Endometrial microvascular endothelial cells (primary cell): ENCODE results near the gene GUK1. TPM values are rescaled to one million over a fixed set of nuclear protein-coding genes. Genes with fewer than 3 reads are reported as not detected.

ENCODE experiments used
- in situ Hi-C: cut with HindIII; loops from 2 replicates; pipeline ENCODE4 v1.10.0; 2017; ENCODE audit warnings: low sequenced_read_pairs, low pct_unique_long_range_greater_than_20kb; ENCODE audit errors: inconsistent ontology term
- total RNA-seq: library from RNA; depleted of rRNA; stranded (reverse); fragments of >200 nt; gene quantifications from one replicate; pipeline ENCODE4 v1.2.3, GENCODE V29; 2015; ENCODE audit errors: inconsistent ontology term

The GUK1 gene
- total RNA-seq, 1 donor from 2014 or later, result 265 TPM

DNA sequence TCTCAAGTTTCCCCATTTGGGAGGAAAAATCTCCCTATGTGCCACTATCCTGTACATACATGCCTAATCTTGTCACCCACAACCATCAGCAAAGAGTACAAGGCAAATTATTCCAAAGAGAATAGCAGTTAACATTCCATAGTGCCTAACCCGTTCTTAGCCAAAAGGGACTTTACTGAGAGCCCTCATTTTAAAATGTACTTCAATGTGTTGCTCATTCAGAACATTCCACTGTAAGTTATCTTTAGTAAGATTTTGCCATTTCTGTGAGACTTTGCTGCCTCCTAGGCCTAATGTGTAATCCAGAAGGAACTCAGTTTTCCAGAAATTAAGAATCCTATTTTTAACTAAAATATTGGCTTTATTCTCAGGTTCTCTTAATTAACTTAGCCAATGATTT is 19.7 kb upstream of the GUK1 start:
- in situ Hi-C loops, result no loop called here

DNA sequence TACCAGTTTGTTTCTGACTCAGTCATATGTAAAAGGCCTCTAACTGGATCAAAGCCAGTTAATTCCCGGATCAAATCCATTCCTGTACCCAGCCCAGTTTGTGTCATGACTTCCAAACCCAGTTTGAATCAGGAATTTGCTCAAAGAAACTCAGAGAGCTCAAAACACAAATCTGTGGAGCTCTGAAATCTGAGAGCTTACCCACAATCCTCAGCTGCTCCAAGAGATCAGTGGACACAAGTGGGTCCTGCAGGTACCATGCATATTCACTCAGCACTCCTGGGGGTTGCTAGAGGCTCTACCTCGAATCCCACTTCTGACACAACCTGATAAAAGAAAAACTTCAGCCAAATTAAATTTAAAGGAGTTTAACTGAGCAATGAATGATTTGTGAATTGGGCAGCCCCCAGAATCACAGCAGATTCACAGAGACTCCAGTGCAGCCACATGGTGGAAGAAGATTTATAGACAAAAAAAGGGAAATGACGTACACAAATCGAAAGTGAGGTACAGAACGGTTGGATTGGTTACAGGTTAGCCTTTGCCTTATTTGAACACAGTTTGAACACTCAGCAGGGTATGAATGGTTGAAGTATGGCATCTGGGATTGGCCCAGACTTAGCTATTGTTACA is 19.1 kb upstream of the GUK1 start:
- in situ Hi-C loops, result no loop called here

DNA sequence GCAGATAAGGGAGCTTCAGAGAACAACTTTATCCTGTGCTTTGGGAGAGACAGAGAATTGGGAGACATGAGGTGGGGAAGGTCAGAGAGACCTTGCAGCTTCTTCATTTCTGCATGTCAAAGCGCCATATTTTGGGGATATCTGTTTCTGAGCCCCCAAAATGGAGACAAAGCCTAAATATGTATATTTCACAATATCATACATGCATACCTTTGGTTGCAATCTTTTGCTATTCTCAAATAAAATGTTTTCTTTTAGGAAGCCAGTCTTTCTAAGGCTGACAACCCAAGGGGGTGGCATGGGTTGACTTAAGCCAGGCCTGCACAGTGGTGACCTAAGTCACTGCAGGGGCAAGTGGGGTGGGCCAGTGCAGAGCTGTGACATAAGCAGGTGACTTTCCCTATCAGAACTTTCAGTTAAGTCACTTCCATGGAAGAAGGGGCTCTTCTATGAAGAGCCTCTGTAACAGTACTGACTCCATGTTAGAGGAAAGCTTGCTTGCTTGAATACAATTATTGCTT is 17.1 kb upstream of the GUK1 start:
- in situ Hi-C loops, result no loop called here

DNA sequence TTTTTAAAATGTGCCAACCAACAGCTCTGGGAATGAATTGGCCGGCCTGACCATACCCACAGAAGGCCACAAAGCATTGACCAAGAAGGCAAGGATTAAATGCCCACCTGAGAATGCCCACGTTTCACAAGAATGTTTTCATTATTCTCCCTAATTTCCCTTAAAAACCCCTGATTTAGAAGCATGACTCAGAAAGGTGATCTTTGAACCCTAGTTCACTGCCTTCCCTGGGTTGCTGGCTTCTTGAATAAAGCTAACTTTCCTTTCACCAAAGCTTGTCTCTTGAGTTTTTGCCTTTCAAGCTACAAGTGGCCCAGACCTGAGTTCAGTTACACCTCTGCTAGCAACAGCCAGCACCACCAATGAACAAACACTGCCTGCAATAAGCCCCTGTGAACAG is 16.6 kb upstream of the GUK1 start:
- in situ Hi-C loops, result no loop called here

DNA sequence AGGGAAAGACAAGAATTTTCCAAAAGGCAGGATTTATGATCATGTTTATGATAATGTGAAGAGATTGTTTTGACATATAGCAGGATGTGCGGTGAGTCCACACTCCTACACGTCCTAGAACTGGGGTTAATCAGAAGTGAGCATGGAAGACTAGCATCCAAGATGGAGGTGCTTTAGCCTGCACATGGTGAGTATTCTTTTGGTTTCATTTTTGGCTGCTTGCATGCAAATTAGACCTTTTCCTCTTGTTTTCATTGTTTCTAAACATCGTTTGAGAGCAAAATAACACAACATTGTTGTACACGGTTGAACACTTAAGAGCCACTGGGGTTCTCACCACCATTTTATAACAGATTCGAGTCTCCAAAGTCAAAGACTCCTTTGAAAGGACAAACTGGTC is 14.9 kb upstream of the GUK1 start:
- in situ Hi-C loops, result no loop called here

DNA sequence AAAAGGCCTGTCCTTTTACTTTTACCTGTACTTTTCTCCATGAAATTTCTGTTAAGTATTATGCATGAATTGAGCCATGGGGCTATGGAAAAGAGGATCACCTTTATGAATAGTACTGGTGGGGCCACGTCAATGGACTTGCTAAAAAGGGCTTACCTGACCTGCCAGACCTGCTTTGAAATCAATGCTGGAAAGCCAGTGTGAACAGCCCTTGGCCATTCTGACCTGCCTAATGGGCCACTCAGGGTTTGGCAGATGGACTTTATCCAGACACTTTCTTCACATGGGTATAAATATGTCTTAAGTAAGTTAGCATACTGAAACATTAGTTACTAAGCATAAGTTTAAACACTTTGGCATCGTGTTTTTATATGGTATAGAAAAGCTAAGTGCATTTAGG is 8.3 kb upstream of the GUK1 start:
- in situ Hi-C loops, result no loop called here

DNA sequence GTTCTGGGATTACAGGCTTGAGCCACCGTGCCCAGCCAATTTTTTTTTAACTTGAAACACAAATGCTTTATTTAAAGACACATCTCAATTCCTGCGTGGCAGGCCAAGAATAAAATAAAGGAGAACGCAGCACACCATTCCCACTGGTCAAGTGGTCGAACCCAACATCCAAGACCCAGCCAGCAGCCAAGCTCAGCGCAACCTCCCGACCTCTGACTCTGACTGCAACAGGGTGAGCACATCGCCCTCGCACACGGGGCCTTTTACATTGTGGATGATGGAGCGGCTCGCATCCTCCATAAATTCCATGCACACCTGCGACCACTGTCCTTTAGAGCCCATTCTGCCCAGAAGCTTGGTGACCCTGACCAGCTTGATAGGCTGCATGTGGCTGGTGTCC is 5.5 kb upstream of the GUK1 start:
- in situ Hi-C loops, result no loop called here

DNA sequence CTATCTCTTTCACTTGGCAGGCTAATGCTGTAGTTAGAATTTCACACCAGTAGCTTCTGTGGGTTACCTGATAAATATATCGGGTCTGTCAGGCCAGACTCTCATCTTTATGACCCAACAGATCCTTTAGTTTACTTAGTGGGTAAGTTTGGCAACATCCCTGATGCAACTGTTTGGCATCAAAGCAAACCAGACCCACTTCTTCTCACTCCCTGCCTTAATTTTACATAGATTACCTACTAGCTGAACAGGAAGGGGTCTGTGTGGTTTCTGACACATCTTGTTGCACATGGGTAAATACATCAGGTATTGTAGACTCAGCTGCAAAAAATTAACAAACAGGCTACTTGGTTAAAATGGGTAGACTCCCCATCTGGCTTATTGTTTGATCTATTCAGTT is 3.2 kb upstream of the GUK1 start:
- in situ Hi-C loops, result no loop called here

DNA sequence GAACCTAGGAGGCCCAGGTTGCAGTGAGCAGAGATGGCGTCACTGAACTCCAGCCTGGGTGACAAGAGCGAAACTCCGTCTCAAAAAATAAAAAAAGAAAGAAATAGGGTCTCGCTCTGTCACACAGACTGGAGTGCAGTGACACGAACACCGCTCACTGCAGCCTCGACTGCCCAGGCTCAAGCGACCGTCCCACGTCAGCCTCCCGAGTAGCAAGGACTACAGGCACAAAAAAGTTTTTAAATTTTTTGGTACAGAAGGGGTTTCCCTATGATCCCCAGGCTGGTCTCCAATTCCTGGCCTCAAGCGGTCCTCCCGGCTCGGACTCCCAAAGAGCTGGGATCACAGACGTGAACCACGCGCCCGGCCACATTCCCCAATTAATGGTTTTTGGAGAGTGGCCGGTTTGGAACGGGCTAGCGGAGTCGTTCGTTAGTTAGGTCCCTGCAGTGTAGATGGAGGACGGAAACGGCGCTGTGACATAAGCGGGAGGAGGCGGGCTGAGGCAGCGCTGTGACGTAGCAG is 611 bp upstream of the GUK1 start:
- in situ Hi-C loops, result no loop called here

DNA sequence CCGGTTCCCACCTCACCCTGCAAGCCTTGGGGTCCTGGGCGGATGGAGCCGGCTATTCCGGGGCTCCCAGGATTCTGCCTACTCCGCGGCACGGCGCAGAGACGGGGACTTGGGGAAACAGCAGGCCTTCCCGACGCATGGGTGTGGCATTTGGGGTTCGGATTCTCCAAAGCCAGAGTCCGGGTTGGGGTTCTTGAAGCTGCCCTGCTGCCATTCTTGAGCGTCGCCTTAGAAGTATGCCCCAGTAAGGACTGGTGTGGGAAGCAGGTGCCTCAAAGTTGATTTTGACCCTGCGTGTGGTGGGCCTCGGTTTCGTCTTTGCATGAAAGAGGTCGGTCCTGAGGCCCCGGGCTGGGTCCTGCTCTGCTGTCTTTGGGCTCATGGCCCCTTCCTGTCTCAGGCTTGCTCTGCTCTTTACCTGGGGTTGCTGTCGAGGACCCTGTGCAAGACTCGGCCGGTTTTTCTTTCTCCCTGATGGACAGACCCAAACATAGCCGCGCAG is 696 bp downstream of the GUK1 start:
- in situ Hi-C loops, result no loop called here

DNA sequence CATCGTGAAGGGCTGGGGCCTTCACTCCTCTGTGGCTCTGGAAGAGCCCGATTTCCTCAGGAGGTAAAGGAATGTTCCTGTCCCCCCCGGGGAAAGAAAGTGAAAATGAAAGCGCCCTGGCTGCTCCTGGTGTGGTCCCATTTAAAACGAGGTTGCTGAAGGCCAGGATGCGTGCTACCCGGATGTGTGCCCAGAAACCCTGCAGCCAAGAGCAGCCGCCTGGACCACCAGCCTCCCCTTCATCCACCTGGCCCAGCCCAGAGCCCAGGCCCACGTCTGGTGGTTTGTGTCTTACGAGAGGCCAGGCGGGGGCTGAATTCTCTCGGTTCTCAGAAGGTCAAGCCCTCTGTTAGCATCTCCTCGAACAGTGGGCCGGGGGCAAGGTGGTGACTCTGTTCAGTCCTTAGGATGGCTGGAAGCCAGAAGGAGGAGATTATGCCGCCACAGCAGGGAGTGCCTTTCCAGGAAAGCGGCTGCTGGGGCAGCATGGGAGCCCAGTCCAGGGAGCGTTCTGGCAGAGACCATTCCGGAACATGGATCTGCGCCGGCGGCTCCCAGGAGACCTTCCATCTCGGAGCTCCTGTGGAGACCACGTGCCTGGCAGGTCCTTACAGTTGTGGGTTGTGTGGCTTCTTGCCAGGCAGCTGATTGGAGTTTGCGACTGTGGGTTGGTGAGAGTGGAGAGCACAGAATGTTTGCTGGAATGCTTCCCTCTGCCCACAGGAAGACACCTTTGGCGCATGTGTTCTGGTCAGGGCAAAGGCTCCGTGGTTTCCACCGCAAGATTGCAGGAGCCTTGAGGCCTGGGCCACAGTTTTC is 1.4 kb downstream of the GUK1 start:
- in situ Hi-C loops, result no loop called here

DNA sequence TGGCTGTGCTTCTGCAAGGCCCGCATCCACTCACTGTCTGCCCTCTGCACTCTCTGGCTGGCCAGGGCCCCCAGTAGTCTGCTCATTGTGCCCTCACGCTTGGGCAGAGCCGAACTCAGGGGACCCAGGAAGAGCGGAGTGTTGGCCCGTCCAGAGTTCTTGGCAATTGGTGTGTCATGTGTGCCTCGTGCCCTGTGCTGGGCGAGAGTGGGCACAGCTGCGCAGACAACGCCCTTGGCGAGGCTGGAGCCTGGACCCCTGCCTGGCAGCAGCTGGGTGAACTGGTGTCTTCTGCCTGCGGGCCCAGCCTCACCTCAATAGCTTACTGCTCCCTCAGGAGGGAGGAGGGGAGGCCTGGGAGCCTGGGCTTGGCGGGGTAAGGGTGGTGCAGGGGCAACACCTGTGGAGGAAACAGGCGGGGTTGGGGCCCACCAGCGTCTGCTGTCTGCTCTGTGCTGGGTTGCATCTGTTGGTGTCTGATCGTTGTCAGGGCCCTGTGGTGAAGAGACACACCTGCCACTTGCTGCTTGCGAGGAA is 2.1 kb downstream of the GUK1 start:
- in situ Hi-C loops, result no loop called here

DNA sequence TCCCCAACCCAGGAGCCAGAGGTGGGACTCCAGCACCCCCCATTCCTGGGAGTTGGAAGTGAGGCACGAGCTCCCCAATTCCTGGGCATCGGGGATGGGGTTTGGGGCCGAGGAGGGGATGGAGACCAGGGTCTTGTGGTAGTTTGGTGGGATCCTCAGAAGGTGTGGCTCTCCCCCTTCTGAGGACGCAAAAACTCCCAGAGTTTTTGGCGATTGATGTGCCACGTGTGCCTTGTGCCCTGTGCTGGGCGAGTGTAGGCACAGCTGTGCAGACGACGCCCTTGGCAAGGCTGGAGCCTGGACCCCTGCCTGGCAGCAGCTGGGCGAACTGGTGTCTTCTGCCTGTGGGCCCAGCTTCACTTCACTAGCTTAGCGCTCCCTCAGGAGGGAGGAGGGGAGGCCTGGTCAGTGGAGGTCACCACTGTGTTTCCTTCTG is 2.6 kb downstream of the GUK1 start:
- in situ Hi-C loops, result no loop called here

DNA sequence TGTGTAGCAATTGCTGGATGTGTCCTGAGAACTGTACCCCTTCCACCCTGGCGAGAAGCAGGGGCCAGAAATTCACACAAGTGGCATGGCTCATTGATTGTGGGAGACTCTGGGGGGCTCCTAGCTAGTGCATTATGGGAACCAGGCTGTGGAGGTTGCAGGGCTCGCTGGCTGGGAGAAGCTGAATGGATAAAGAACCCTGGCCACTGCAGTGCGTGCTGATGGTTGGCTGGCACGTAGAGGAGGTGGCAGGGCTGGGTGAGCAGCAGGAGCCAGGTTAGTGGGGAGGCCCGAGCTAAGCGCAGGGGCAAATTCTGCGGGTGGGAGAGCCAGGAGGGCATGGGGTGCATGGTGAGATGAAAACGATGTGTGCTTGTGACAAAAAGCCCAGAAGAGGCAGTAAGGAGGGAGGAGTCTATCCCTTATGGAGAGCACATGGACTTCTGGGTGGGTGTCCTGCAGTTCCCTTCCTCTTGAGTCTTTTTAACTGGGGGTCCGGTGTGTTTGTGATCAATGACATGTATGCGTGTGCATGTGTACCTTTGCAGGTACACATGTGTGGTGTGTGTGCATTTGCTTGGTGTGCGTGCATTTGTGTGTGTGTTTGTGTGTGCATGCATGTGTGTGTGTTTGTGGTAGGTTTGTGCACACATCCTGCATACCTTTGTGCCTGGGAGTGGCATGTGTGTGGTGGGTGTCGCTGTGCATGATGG is 3.6 kb downstream of the GUK1 start:
- in situ Hi-C loops, result no loop called here

DNA sequence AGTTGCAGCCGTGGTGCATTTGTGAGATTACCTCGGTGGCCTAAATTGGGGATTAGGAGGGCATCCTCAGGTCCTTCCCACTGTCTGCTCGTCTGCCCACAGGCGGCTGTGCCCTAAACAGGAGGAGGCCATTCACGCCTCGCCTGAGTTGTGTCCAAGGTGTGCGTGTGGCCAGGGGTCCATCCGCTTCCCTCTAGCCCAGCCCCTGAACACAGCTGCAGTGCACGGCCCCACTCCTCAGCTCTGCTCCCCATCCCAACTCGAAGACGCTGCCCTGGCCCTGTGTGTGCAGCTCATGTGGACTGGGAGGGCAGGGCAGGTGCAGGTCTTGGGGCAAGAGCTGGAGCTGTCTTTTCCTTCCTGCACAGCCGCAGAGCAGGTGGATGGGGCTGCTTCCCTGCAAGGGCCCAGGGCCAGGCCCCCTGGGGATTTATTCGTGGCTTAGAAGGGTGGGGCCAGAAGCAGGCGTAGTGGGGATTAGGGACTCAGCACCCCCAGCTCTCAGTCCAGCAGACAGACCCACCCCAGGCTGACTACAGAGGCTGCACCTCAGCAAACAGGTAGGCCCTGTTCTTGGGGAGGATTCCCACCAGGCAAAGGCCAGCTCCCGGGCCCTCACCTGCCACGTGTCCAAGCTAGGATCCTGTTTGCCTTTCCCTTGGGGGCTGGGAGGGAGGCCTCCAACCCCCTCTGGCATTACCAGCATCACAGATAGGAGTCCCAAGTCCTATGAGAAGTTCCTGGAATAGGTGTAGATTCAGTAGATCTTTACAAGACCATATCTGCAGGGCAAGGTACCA is 4.3 kb downstream of the GUK1 start:
- in situ Hi-C loops, result no loop called here

DNA sequence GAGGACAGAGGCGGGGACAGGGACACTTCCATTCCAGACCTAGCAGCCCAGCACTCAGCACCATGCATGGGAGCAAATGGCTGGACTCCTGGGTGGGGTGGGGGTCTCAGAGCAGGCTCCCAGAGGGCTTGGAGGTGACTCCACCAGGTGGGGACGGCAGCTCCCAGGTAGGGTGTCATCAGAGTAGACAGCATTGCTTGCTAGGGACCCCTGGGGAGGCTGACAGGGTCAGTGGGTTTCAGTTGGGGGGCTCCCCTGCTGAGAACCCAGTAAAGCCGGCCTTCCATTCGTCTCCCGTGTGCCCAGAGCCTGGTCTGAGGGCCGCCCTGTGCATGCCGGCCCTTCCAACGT is 4.9 kb downstream of the GUK1 start:
- in situ Hi-C loops, result no loop called here

DNA sequence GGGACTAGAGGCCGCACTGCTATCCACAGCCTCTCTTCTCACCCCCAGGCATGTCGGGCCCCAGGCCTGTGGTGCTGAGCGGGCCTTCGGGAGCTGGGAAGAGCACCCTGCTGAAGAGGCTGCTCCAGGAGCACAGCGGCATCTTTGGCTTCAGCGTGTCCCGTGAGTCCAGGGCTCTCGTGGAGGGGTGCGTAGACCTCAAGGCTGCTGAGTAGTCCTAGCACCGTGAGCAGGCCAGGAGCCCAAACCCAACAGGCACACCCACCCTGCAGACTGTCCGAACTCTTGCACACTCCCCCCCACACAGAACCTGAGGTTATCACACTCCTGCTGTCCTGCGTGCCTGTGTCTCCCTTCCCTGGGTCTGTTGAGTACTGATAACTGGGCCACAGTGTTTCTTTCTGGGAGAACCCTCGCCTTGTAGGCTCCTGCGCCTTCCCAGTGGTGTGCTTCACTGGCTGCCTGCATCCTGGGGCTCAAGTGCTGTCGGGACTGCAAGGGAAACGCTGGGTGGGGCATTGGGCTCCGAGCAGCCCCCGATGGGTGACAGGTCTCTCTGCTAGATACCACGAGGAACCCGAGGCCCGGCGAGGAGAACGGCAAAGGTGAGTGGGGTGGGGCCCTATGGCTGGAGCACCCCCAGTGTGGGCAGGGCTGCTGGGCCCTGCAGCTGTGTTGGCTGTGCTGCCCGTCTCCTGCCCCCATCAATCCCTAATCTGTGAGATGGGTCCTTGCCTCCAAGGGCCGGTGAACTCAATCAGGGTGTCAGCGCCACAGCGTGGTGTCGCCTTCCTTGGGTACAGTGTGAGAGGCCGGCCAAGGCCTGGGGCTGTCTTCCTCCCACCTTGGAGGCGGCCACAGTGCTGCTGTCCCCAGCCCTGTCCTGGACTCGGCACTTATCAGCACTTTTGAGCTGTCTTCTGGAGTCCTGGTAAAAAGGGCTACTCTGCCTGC is 5.7 kb downstream of the GUK1 start:
- in situ Hi-C loops, result no loop called here
